Nephron (organoid): ENCODE data around the gene ZFAND3.

Source experiments
- H3K27ac Mint-ChIP-seq, 3 experiments: 2 replicates each; pipeline ENCODE4 v1.8.0; 2020; ENCODE audit warnings: mixed read lengths in 3 of 3, mild to moderate bottlenecking in 2 of 3, moderate library complexity in 1 of 3
- H3K27me3 Mint-ChIP-seq: 2 replicates; pipeline ENCODE4 v1.8.0; 2021; ENCODE audit warnings: low read depth, mild to moderate bottlenecking, moderate library complexity, mixed read lengths
- H3K36me3 Mint-ChIP-seq: 2 replicates; pipeline ENCODE4 v1.8.0; 2020; ENCODE audit warnings: low read depth, mixed read lengths
- H3K4me1 Mint-ChIP-seq: 2 replicates; pipeline ENCODE4 v1.8.0; 2020; ENCODE audit warnings: mixed read lengths
- H3K4me3 Mint-ChIP-seq, 3 experiments: 2 replicates each; pipeline ENCODE4 v1.8.0; 2020; ENCODE audit warnings: mild to moderate bottlenecking in 3 of 3, mixed read lengths in 3 of 3, moderate library complexity in 2 of 3
- H3K9me3 Mint-ChIP-seq: 2 replicates; pipeline ENCODE4 v1.8.0; 2020; ENCODE audit warnings: mixed read lengths
- CTCF ChIP-seq, 3 experiments: fragments of 200-600 bp; sonication (generic); IDR thresholded peaks; one replicate each; pipeline ENCODE4 v1.5.0; 2021; ENCODE audit warnings: antibody characterized with exemption in 3 of 3; ENCODE audit not compliant: unreplicated experiment in 3 of 3

ZFAND3 gene

GRCh38 chr6:37819177-37819801, at the start of gene ZFAND3:
Gene ZFAND3 (plus strand): TSS chr6:37819727. CDS start chr6:37819946, 219 bp downstream.
- TF ChIP-seq CTCF (IDR thresholded peaks at IDR 0.05; ENCODE audit: unreplicated experiment in 3 of 3): no peak
- Mint-ChIP-seq H3K27me3 (no peaks in the 10 kb centered on the region), H3K4me1 (peaks cover 53% of the 10 kb centered on the region), H3K9me3 (no peaks in the 10 kb centered on the region), H3K4me3 (peak within 1 kb of the TSS; percentile 97 to 99 (median 98)), H3K36me3 (no peaks in the 10 kb centered on the region), H3K27ac (peak within 1 kb of the TSS; percentile 100)

GRCh38 chr6:37774028-37774680, 45.4 kb upstream of the ZFAND3 start:
- Mint-ChIP-seq H3K27ac (no peak overlapping the region), H3K36me3 (peaks cover 3% of the 10 kb centered on the region), H3K27me3 (peaks cover 22% of the 10 kb centered on the region), H3K4me1 (peaks cover 19% of the 10 kb centered on the region), H3K4me3 (no peak overlapping the region), H3K9me3 (peaks cover 7% of the 10 kb centered on the region)
- TF ChIP-seq CTCF (IDR thresholded peaks at IDR 0.05; ENCODE audit: unreplicated experiment in 3 of 3): no peak

DNA sequence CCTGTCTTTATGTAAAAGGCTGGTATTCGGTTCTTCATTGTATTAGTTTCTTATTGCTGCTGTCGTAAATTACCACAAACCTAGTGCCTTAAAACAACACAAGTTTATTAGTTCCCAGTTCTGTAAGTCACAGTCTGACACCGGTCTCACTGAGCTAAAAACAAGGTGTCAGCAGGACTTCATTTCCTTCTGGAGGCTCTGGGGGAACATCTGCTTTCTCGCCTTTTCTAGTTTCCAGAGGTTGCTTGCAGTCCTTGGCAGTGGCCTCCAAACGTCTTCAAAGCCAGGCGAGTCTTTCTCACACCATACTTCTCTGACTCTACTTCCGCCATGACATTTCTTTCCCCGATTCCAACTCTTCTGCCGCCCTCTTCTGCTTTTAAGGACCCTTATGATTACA, 43.0 kb upstream of the ZFAND3 start:
- no peak for TF ChIP-seq CTCF (IDR thresholded peaks at IDR 0.05; ENCODE audit: unreplicated experiment in 3 of 3)
- H3K4me3 Mint-ChIP-seq: no peak overlapping the region
- H3K27ac Mint-ChIP-seq: peak overlapping the region in 2 of 3 experiments; percentile 26 to 88
- H3K27me3 Mint-ChIP-seq: peaks cover 16% of the 10 kb centered on the region
- H3K4me1 Mint-ChIP-seq: peaks cover 19% of the 10 kb centered on the region
- peaks cover 7% of the 10 kb centered on the region for H3K9me3 Mint-ChIP-seq
- peaks cover 3% of the 10 kb centered on the region for H3K36me3 Mint-ChIP-seq

DNA sequence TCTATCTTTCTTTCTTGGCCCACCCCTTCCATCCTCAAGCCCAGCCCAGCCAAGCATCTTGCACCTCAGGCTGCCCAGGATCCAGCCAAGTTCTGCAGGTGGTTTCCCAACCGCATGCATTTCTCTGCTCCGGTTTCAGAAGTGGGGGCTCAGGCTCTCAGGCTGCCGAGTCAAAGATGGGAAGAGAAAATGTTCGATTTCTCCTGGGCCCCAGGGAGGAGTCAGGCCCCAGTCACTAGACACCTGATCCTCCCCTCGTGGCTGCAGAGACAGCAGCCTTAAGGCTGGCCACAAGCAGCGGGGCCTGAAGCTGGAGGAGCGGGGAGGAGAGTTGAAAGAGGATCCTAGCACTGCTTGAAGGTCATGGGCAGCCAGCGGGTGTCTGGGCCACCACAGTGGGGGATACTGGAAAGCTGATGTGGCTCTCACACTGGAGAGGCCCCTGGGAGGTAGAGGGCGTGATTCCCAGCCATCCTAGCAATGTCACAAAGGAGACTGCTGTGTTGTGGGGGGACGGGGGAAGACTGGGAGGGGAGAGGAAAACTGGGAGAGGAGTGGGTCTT, 42.2 kb upstream of the ZFAND3 start:
- Mint-ChIP-seq H3K4me3 (peak overlapping the region in 1 of 3 experiments; percentile 49), H3K27ac (peak overlapping the region in 2 of 3 experiments; percentile 26 to 88), H3K36me3 (peaks cover 3% of the 10 kb centered on the region), H3K4me1 (peaks cover 19% of the 10 kb centered on the region), H3K9me3 (peaks cover 6% of the 10 kb centered on the region), H3K27me3 (peaks cover 14% of the 10 kb centered on the region)
- no peak for TF ChIP-seq CTCF (IDR thresholded peaks at IDR 0.05; ENCODE audit: unreplicated experiment in 3 of 3)

GRCh38 chr6:37779111-37779800, 40.3 kb upstream of the ZFAND3 start:
- Mint-ChIP-seq H3K36me3 (no peaks in the 10 kb centered on the region), H3K4me1 (peaks cover 36% of the 10 kb centered on the region), H3K27ac (no peak overlapping the region), H3K27me3 (peaks cover 19% of the 10 kb centered on the region), H3K9me3 (no peaks in the 10 kb centered on the region), H3K4me3 (no peak overlapping the region)
- TF ChIP-seq CTCF (IDR thresholded peaks at IDR 0.05; ENCODE audit: unreplicated experiment in 3 of 3): no peak
